GM21737 (cell line): Measurements from ENCODE around the gene TMEM95.

Source experiments
- ATAC-seq: cut with Tn5 transposase; IDR thresholded peaks from one replicate; pipeline ENCODE4 v1.9.1; 2021; ENCODE audit warnings: mild to moderate bottlenecking, moderate library complexity; ENCODE audit not compliant: unreplicated experiment

The TMEM95 gene

GRCh38 chr17:7370853-7371252 is 15.9 kb downstream of the TMEM95 start:
- ATAC-seq, result no peak

DNA sequence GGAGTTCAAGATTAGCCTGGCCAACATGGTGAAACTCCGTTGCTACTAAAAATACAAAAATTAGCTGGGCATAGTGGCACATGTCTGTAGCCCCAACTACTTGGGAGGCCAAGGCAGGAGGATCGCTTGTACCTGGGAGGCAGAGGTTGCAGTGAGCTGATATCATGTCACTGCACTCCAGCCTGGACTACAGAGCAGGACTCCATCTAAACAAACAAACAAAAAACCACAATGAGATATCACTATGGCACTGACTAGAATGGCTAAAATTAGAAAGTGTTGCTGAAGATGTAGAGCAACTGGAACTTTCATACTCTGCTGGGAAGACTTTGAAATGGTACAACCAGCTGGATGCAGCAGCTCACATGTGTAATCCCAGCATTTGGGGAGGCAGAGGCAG is 19.4 kb downstream of the TMEM95 start:
- no peak for ATAC-seq

DNA sequence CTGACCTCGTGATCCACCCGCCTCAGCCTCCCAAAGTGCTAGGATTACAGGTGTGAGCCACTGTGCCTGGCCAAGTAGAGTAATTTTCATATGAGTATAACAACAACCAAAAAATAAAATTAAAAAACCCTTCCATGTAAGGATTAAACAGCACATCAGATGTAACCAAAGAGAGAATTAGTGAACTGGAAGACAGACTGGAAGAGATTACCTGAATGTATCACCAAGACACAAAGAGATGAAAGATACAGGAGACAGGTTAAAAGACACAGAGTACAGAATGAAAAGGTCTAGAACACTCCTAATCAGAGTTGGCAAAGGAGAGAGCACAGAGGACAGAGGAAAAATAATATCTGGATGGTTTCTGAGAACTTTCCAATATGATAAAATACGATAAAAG is 24.2 kb downstream of the TMEM95 start:
- ATAC-seq, result no peak

DNA sequence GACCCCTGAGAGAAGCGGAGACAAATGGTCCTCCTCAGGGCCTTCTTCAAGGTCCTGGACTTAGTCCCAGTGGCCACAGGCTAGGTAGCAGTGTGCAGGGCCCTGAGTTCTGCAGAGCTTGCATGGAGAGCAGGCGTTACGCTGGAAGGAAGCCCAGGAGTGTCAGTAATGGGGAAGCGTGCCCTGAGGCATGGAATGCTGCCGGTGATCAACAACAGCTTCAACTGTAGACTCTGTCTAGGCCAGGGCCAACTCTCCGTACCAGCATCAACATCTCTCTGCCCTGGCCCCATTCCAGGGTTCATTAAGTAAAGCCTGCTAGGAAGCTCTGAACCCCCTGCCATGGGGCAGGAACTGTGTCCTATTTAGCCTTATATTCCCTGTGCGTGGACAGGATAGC is 25.4 kb downstream of the TMEM95 start:
- no peak for ATAC-seq

- ATAC-seq, result no peak
Observed at GRCh38 chr17:7380855-7381683, 26.1 kb downstream of the TMEM95 start, which contains the start of gene TNK1. Gene TNK1 (plus strand): TSS chr17:7381089. CDS start chr17:7382927, 1,838 bp downstream.

GRCh38 chr17:7382901-7383300 is 27.9 kb downstream of the TMEM95 start:
- no peak for ATAC-seq

GRCh38 chr17:7383371-7383741 is 28.4 kb downstream of the TMEM95 start:
- no peak for ATAC-seq

GRCh38 chr17:7383742-7384488 is 29.0 kb downstream of the TMEM95 start:
- no peak for ATAC-seq

GRCh38 chr17:7384489-7385081 is 29.6 kb downstream of the TMEM95 start:
- no peak for ATAC-seq

GRCh38 chr17:7388856-7389255 is 33.9 kb downstream of the TMEM95 start:
- ATAC-seq, result no peak

GRCh38 chr17:7389924-7390910 is 35.3 kb downstream of the TMEM95 start:
- ATAC-seq, result no peak

DNA sequence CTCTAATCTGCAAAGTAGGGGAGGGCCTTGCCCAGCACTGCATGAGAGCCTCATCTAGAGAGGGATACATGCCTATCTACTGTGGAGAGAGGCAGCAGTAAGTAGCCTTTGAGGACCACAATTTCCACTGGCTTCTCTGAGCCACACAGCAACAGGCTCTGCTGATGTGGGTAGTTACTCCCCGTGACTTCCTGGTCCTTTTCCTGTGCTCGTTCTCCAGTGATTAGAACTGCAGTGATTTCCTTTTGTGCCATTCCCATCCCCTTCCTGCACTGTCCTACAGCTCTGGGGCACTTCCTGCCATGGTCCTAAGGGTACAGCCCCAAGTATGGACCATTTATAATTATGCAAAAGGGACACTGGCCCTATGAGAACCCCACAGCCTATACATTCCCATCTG is 36.4 kb downstream of the TMEM95 start:
- ATAC-seq, result no peak

DNA sequence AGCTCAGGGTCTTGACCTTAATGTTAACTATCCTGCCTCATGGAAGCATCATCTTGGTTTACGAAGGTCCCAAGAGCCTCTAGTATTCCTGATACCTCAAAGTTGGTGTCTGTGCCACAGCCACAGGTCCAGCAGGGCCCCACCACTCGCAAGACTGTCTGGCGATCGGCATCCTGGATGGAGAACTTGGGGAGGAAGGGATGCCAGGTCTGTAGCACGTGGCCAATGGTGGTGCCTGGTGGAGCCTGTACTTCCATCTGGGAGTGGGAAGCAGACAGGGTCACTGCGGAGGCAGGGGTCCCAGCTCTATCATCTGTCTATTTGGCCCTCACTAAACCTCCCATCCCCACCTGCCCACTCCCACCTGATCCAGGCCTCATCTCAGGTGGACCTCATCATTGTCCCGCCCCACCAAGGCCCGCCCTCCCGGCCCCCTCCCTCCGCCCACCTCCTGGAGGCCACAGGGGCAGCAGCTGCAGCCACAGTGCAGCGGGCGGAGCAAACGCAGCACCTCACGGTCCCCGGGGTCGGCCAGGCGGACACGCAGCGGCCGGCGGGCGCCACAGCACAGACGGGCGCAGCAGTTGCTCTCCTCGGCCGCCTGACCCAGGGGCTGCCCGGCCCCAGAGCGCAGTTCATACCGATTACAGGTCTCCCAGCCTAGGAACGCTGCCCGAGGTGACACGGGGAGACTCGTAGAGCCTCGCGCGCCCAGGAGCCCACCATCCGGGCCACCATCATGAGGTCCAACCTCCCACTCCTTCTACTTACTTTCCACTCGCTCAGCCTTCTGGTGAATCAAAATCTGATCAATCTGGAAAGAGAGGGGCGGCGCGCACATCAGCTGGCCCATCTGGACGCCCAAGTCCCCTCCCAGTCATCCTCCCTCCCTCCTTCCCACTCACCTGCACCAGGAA is 38.0 kb downstream of the TMEM95 start:
- no peak for ATAC-seq

DNA sequence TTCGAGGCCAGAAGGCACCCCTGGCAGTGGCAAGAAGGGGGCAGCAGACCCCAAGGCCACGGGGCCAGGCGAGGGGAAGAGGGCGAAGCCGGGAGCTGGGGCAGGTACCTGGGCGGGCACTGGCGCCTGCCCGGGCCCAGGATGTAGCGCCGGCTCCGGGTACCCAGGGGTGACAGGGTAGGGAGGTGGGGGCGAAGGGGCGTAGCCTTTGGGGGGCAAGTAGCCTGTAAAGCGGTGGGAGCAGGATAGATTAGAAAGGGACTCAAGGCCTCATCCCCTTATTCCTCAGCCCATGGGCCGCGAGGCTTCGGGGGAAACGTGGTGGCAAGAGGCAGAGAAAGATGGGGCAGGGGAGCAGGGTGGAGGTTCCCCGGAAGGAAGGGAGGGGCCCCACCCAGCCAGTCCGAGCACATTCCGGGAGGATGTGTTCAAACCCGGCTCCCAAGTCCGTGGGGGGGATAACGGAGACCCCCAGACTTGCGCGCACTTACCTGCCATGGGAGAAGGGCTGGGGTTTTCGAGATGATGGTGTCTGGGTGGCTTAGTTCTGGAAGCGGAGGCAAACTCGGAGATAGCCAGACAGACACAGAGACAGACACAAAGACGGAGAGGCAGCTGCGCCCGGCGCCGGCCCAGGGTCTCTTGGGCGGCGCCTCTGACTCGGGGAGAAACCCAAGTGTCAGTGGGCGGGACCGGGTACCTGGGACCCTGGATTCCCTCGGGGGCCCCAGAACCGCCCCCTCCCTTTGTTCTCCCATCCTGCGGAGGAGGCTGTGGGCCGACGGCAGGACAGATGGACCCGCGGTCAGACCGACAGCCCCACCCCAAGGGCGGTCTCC is 38.9 kb downstream of the TMEM95 start:
- peak; percentile 51 for ATAC-seq

- ATAC-seq, result peak; percentile 69
Observed at GRCh38 chr17:7394452-7395191, 39.7 kb downstream of the TMEM95 start, which contains the start of gene PLSCR3. Gene PLSCR3 (minus strand): TSS chr17:7394525. CDS start chr17:7394110, 415 bp downstream.

DNA sequence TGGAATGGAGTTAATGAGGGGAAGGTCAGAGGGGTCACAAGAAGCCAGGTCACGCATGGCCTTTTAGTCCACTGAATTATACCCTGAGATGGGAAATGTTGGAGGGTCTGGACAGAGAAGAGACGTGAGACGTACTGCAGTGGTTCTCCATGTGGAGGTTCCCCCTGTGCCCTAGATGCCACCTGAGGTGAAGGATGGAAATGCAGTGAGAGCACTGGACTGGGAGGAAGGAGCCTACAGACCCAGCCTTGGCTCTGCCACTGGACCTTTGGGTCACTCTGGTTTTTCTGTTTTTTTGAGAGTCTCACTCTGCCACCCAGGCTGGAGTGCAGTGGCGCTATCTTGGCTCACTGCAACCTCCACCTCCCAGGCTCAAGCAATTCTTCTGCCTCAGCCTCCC is 41.2 kb downstream of the TMEM95 start:
- no peak for ATAC-seq

GRCh38 chr17:7398612-7399011 is 43.7 kb downstream of the TMEM95 start:
- no peak for ATAC-seq
